ENCODE measurements around the gene TUBA1B. TPM values are rescaled to one million over a fixed set of nuclear protein-coding genes. Genes with fewer than 3 reads are reported as not detected.

TUBA1B gene
- total and polyA plus RNA-seq, 2 of the 13 experiments (the other 11 are each of a cell fraction or from before 2014, with no cell fraction given) = 1,275 to 1,353 TPM

DNA sequence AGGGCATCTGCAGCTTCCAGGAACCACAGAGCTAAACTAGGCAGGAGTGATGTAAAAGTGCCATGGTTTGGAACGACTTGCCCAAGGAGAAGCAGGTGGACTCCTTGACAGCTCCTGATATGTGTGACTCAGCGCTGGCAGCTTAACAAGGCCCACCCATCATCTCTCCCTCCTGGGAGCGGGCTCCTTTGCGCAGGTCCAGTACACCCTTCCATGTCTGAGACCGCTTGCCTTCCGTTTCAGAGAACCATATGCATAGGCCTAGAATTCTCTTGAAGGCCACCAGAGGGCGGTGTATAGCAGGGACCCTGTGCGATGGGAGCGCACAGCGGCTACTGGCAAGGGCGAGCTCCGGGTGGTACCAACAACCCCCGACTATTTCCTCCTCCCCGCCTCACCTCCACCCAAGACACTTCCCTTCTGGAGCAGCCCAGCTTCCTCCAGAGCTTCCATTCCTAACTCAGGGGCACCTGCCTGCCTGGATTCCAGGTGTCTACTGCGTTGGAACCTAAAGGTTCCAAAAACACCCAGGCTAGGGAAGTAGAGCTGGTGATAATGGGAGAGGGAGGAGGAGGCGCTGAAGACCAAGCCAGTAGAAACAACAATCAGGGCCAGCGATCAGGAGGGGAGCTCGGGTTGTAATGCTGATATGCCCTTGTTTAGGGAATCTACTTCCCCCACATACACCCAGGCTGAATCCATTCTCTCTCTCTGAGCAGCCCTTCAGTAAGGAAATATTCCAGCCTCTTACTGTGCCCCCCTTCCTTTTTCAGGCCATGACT lies 42.9 kb downstream of the TUBA1B start (continued):
- TF ChIP-seq ELF3 (CRISPR knock-in tag; IDR thresholded peaks at IDR 0.05) = 0 out of 2 replicates have a peak, but pooled peaks have one; percentile 19
- TF ChIP-seq MIXL1 (CRISPR knock-in tag; IDR thresholded peaks at IDR 0.05) = no peak
- TF ChIP-seq, protein P1, sequence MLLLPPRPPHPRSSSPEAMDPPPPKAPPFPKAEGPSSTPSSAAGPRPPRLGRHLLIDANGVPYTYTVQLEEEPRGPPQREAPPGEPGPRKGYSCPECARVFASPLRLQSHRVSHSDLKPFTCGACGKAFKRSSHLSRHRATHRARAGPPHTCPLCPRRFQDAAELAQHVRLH (CRISPR knock-in tag; IDR thresholded peaks at IDR 0.05; ENCODE audit: borderline replicate concordance, low read depth) = 0 out of 2 replicates have a peak, but pooled peaks have one; percentile 24
- 0 out of 2 replicates have a peak, but pooled peaks have one; percentile 29 for TF ChIP-seq PHF8 (CRISPR knock-in tag; IDR thresholded peaks at IDR 0.05)
- TF ChIP-seq PCBP2 (optimal IDR thresholded peaks at IDR 0.05; ENCODE audit: low read depth, low read length, poor library complexity, severe bottlenecking) = no peak
- 0 out of 4 replicates have a peak, but pooled peaks of 1 of the 2 experiments have one; percentile 52 for TF ChIP-seq KLF16 (CRISPR knock-in tag; IDR thresholded peaks at IDR 0.05)
- TF ChIP-seq, protein P2, sequence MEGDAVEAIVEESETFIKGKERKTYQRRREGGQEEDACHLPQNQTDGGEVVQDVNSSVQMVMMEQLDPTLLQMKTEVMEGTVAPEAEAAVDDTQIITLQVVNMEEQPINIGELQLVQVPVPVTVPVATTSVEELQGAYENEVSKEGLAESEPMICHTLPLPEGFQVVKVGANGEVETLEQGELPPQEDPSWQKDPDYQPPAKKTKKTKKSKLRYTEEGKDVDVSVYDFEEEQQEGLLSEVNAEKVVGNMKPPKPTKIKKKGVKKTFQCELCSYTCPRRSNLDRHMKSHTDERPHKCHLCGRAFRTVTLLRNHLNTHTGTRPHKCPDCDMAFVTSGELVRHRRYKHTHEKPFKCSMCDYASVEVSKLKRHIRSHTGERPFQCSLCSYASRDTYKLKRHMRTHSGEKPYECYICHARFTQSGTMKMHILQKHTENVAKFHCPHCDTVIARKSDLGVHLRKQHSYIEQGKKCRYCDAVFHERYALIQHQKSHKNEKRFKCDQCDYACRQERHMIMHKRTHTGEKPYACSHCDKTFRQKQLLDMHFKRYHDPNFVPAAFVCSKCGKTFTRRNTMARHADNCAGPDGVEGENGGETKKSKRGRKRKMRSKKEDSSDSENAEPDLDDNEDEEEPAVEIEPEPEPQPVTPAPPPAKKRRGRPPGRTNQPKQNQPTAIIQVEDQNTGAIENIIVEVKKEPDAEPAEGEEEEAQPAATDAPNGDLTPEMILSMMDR (CRISPR knock-in tag; IDR thresholded peaks at IDR 0.05) = peak; percentile 92

GRCh38 chr12:49086116-49086515 lies 45.1 kb downstream of the TUBA1B start:
- in situ Hi-C loops (cut with HindIII; ENCODE audit: extremely low pct_ligation_motif_present, low pct_unique_long_range_greater_than_20kb) = no loop called here
- Histone ChIP-seq H3K27me3 (ENCODE audit: control insufficient read depth in 1 of 2, insufficient read depth in 2 of 2, low read length in 2 of 2) (peaks cover 4 to 38% of the 10 kb centered on the region in 2 experiments; a peak in 4 of 5 replicates), H4K20me1 (ENCODE audit: insufficient read depth, low read length) (no peaks in the 10 kb centered on the region), H2AFZ (ENCODE audit: low read length) (no peak overlapping the region), H3K4me1 (ENCODE audit: insufficient read depth, low read length) (peaks cover 28% of the 10 kb centered on the region; the same call in 1 of the 2 replicates), H3K4me2 (ENCODE audit: low read depth, low read length) (no peak overlapping the region), H3K36me3 (replicated peaks in 1 of 2; ENCODE audit: control insufficient read depth in 1 of 2, insufficient read depth in 2 of 2, low read length in 2 of 2) (no peaks in the 10 kb centered on the region), H3K9me3 (ENCODE audit: low read length) (no peaks in the 10 kb centered on the region), H3K4me3 (replicated peaks in 1 of 3; ENCODE audit: insufficient read depth in 1 of 3, low read depth in 2 of 3, low read length in 3 of 3) (no peak overlapping the region), H3K9ac (ENCODE audit: insufficient read depth, low read depth, low read length) (no peak overlapping the region), H3K27ac (ENCODE audit: extremely low read length, insufficient read depth, low read length) (no peak overlapping the region), H3K79me2 (ENCODE audit: insufficient read depth, low read length) (no peaks in the 10 kb centered on the region)
- ChIA-PET POLR2A (no interaction called here), CTCF (ENCODE audit: low intra/inter-chr PET ratio, low total read pairs) (no interaction called here)
- WGBS (ENCODE audit: low lambda C conversion rate) = 60% methylated on average over 3 of the region's 3 CpGs
- intact Hi-C loops (cut with micrococcal nuclease; ENCODE audit: unreplicated experiment) = no loop called here
- FAIRE-seq (no peak), DNase-seq (ENCODE audit: low spot score) (no peak), ATAC-seq (no peak)
- BruUV-seq (replicated peaks) = no TSS peak
- TF ChIP-seq ZNF563 (CRISPR knock-in tag; IDR thresholded peaks at IDR 0.05) = no peak
- TF ChIP-seq RNF219 (CRISPR knock-in tag; IDR thresholded peaks at IDR 0.05) = no peak
- no peak for TF ChIP-seq PAWR (CRISPR knock-in tag; IDR thresholded peaks at IDR 0.05; ENCODE audit: borderline replicate concordance)
- TF ChIP-seq PHF8 (CRISPR knock-in tag; IDR thresholded peaks at IDR 0.05) = no peak
- no peak for TF ChIP-seq ARID2 (CRISPR knock-in tag; IDR thresholded peaks at IDR 0.05; ENCODE audit: borderline replicate concordance)
- no peak for TF ChIP-seq NONO (IDR thresholded peaks at IDR 0.05)
- no peak for TF ChIP-seq NONO (CRISPR knock-in tag; conservative IDR thresholded peaks at IDR 0.05)
- TF ChIP-seq ZNF713 (CRISPR knock-in tag; IDR thresholded peaks at IDR 0.05) = no peak
- TF ChIP-seq ZNF101 (CRISPR knock-in tag; IDR thresholded peaks at IDR 0.05; ENCODE audit: borderline replicate concordance, low read depth) = no peak
- TF ChIP-seq NBN (conservative IDR thresholded peaks at IDR 0.05) = no peak
